DOHH2 (cell line): ENCODE data around the gene CACHD1.

Source experiments
- H3F3A ChIP-seq: fragments of 200-600 bp; sonication (generic), shearing (Covaris generic); 2 replicates; pipeline ENCODE4 v1.6.0; 2016; ENCODE audit warnings: antibody characterized with exemption, mild to moderate bottlenecking; ENCODE audit not compliant: control insufficient read depth, insufficient read depth
- H3K27ac ChIP-seq: fragments of 200-600 bp; sonication (generic); 2 replicates; pipeline ENCODE4 v1.5.1; 2014; ENCODE audit warnings: low read depth, mild to moderate bottlenecking, low read length, moderate library complexity
- H3K27me3 ChIP-seq: fragments of 200-600 bp; sonication (generic); 2 replicates; pipeline ENCODE4 v1.6.1; 2014; ENCODE audit warnings: mild to moderate bottlenecking, low read length, mixed read lengths; ENCODE audit not compliant: control insufficient read depth
- H3K36me3 ChIP-seq: fragments of 200-600 bp; sonication (generic); 2 replicates; pipeline ENCODE4 v1.6.1; 2014; ENCODE audit warnings: mild to moderate bottlenecking, low read length, moderate library complexity, mixed read lengths; ENCODE audit not compliant: control insufficient read depth
- H3K4me1 ChIP-seq: fragments of 200-600 bp; sonication (generic); 2 replicates; pipeline ENCODE4 v1.6.1; 2014; ENCODE audit warnings: mild to moderate bottlenecking, low read length, mixed read lengths; ENCODE audit not compliant: control insufficient read depth
- H3K4me2 ChIP-seq: fragments of 200-600 bp; sonication (generic); 2 replicates; pipeline ENCODE4 v1.6.0; 2014; ENCODE audit warnings: mild to moderate bottlenecking, low read length, moderate library complexity
- H3K4me3 ChIP-seq: fragments of 200-600 bp; sonication (generic); 2 replicates; pipeline ENCODE4 v1.5.1; 2014; ENCODE audit warnings: mild to moderate bottlenecking, low read length, mixed read lengths
- H3K79me2 ChIP-seq: fragments of 200-600 bp; sonication (generic); 2 replicates; pipeline ENCODE4 v1.6.1; 2014; ENCODE audit warnings: mild to moderate bottlenecking, low read length, mixed read lengths; ENCODE audit not compliant: control insufficient read depth
- H3K9me2 ChIP-seq: fragments of 200-600 bp; sonication (generic); replicated peaks from 2 replicates; pipeline ENCODE4 v1.6.1; 2014; ENCODE audit warnings: mild to moderate bottlenecking, low read length, mixed read lengths; ENCODE audit not compliant: control insufficient read depth
- H3K9me3 ChIP-seq: fragments of 200-600 bp; sonication (generic); 2 replicates; pipeline ENCODE4 v1.6.1; 2014; ENCODE audit warnings: antibody characterized with exemption, low read length, mixed read lengths; ENCODE audit not compliant: control insufficient read depth, insufficient read depth
- H4K20me1 ChIP-seq: fragments of 200-600 bp; sonication (generic); 2 replicates; pipeline ENCODE4 v1.6.0; 2014; ENCODE audit warnings: low read depth, mild to moderate bottlenecking, antibody characterized with exemption, low read length, moderate library complexity; ENCODE audit not compliant: control insufficient read depth, insufficient read depth
- CTCF ChIP-seq: fragments of 200-600 bp; sonication (generic); IDR thresholded peaks from one replicate; pipeline ENCODE4 v1.5.1; 2014; ENCODE audit warnings: antibody characterized with exemption, mild to moderate bottlenecking, low read depth, low read length; ENCODE audit not compliant: poor library complexity, severe bottlenecking
- EZH2phosphoT487 ChIP-seq: fragments of 200-600 bp; sonication (generic); IDR thresholded peaks from 2 replicates; pipeline ENCODE4 v1.6.1; 2017; ENCODE audit warnings: borderline replicate concordance, mild to moderate bottlenecking, antibody characterized with exemption, low read length, moderate library complexity, mixed read lengths

Gene CACHD1

GRCh38 chr1:64538389-64538788 lies 68.5 kb downstream of the CACHD1 start:
- Histone ChIP-seq H3K79me2 (no peaks in the 10 kb centered on the region), H3F3A (no peaks in the 10 kb centered on the region), H3K36me3 (no peaks in the 10 kb centered on the region), H4K20me1 (no peaks in the 10 kb centered on the region), H3K27me3 (no peaks in the 10 kb centered on the region), H3K4me3 (no peak overlapping the region), H3K9me2 (no peaks in the 10 kb centered on the region), H3K4me2 (no peak overlapping the region), H3K4me1 (no peaks in the 10 kb centered on the region), H3K27ac (no peak overlapping the region), H3K9me3 (no peaks in the 10 kb centered on the region)
- TF ChIP-seq EZH2phosphoT487 (no peak), CTCF (no peak)

GRCh38 chr1:64539289-64539688 lies 69.4 kb downstream of the CACHD1 start:
- TF ChIP-seq EZH2phosphoT487: no peak
- TF ChIP-seq CTCF: no peak
- no peaks in the 10 kb centered on the region for H3K27me3 ChIP-seq
- H3K4me2 ChIP-seq: no peak overlapping the region
- no peaks in the 10 kb centered on the region for H3F3A ChIP-seq
- H3K4me1 ChIP-seq: no peaks in the 10 kb centered on the region
- no peaks in the 10 kb centered on the region for H3K9me3 ChIP-seq
- no peaks in the 10 kb centered on the region for H3K36me3 ChIP-seq
- no peak overlapping the region for H3K4me3 ChIP-seq
- no peaks in the 10 kb centered on the region for H3K79me2 ChIP-seq
- no peaks in the 10 kb centered on the region for H4K20me1 ChIP-seq
- H3K27ac ChIP-seq: no peak overlapping the region
- H3K9me2 ChIP-seq: no peaks in the 10 kb centered on the region

GRCh38 chr1:64539781-64540218 lies 69.9 kb downstream of the CACHD1 start:
- H3K27me3 ChIP-seq: no peaks in the 10 kb centered on the region
- H4K20me1 ChIP-seq: no peaks in the 10 kb centered on the region
- H3K9me2 ChIP-seq: no peaks in the 10 kb centered on the region
- no peak overlapping the region for H3K4me2 ChIP-seq
- no peaks in the 10 kb centered on the region for H3K79me2 ChIP-seq
- no peaks in the 10 kb centered on the region for H3K4me1 ChIP-seq
- H3F3A ChIP-seq: no peaks in the 10 kb centered on the region
- no peak for TF ChIP-seq EZH2phosphoT487
- TF ChIP-seq CTCF: no peak
- no peaks in the 10 kb centered on the region for H3K36me3 ChIP-seq
- H3K9me3 ChIP-seq: no peaks in the 10 kb centered on the region
- no peak overlapping the region for H3K4me3 ChIP-seq
- H3K27ac ChIP-seq: no peak overlapping the region

- Histone ChIP-seq H3K27me3 (no peaks in the 10 kb centered on the region), H3K36me3 (no peaks in the 10 kb centered on the region), H3K4me2 (no peak overlapping the region), H3F3A (no peaks in the 10 kb centered on the region), H4K20me1 (no peaks in the 10 kb centered on the region), H3K9me3 (no peaks in the 10 kb centered on the region), H3K79me2 (no peaks in the 10 kb centered on the region), H3K27ac (no peak overlapping the region), H3K4me3 (no peak overlapping the region), H3K9me2 (no peaks in the 10 kb centered on the region), H3K4me1 (no peaks in the 10 kb centered on the region)
- TF ChIP-seq EZH2phosphoT487: no peak
- TF ChIP-seq CTCF: no peak
These were observed 70.4 kb downstream of the CACHD1 start for GRCh38 chr1:64540265-64540791.
